GM12801 (cell line): Measurements from ENCODE around the gene CDYL2.

ENCODE experiments used
- TF ChIP-seq, protein P1 (sequence below): IDR thresholded peaks from one replicate; pipeline ENCODE4 v1.5.1; 2011; ENCODE audit warnings: control low read depth; ENCODE audit not compliant: insufficient read length; ENCODE audit errors: extremely low read depth

Gene CDYL2

DNA sequence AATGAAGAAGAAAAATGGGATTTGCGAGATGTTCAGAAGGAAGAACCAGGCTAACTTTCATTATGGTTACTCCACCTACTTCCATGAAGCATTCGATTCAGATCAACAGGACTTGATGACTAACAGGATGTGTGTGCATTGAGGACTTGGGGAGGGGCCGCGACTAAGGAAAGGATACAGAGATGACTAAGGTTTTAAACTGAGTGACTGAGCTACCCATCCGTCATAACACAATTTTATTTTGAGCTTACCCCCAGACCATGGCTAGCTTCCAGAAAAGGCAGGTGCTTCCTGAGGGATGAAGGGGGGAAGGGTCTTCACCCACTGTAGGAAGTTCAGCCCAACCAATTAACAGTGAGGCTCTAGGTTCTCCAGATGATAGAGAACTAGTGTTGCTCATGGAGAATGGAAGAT is 2.5 kb upstream of the CDYL2 start:
- TF ChIP-seq, protein P1, sequence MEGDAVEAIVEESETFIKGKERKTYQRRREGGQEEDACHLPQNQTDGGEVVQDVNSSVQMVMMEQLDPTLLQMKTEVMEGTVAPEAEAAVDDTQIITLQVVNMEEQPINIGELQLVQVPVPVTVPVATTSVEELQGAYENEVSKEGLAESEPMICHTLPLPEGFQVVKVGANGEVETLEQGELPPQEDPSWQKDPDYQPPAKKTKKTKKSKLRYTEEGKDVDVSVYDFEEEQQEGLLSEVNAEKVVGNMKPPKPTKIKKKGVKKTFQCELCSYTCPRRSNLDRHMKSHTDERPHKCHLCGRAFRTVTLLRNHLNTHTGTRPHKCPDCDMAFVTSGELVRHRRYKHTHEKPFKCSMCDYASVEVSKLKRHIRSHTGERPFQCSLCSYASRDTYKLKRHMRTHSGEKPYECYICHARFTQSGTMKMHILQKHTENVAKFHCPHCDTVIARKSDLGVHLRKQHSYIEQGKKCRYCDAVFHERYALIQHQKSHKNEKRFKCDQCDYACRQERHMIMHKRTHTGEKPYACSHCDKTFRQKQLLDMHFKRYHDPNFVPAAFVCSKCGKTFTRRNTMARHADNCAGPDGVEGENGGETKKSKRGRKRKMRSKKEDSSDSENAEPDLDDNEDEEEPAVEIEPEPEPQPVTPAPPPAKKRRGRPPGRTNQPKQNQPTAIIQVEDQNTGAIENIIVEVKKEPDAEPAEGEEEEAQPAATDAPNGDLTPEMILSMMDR = no peak

DNA sequence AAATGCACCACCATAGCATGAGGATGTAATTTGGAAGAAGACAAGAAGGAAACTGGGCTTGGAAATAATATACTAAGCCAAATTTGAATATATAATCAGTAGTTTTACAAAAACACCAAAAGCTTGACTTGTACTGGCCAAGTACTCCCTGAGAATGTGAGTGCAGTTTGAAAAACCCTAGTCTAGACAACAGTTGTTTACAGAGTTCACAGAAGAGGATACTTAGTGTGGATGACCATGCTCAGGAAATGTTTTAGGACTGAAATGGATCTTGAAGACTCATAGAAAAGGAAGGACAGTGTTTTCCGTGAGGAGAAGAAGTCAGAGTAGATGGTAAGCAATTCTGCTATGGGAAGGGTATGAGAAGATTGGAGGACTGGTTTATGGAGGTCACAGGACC is 1.9 kb upstream of the CDYL2 start:
- TF ChIP-seq, protein P1 = no peak

DNA sequence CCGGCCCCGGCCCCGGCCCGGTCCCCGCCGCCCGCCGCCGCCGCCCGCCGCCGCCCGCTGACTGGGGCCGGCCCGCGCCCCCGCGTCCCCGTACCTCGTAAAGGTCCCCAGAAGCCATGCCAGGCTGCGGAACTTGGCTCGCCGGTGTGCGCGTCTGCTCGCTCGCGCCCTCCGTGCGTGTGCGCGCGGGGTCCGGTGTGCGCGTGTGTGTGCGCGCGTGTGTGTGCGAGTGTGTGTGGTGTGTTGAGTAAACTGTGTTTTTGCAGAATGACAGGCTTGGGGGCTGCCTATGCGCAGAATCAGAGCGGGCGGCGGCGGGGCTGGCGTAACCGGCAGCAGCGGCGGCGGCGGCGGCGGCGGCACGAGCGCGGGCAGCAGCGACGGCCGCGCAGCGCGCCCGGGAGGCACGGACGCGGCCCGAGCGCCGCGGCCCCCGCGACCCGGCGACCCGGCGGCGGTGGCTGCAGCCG is 307 bp downstream of the CDYL2 start:
- TF ChIP-seq, protein P1 = no peak

DNA sequence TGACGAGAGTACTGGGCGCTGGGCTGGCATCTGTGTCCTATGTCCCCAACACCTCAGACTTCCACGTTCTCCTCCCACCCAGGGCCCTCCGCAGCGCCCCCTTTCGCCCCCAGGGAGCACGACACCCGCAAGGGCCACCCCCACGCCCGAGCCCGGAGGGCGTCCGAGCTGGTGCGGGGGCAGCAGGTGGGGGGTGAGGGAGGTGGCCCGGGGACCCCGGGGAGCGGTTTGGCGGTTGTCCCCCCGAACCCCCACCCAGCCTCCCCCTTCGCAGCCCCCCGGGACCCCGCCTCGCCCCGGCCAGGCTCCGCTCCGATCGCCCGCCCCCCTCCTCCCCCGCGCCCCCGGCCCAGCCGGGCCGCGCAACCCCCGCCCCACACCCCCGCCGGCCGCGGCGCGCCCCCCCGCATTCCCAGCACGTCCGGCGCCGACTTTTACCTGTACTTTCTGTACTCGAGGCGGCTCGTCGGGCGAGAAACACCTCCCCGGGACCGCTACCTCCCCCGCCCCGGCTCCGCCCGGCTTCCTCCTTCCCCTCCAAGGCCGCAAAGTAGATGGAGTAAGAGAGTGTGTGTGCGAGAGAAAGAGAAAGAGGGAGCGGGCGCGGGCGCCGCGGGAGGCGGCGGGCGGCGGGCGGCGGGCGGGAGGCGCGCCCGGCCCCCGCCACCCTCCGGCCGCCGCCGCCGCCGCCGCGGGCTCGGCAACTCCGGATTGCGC is 901 bp downstream of the CDYL2 start:
- TF ChIP-seq, protein P1 = no peak

DNA sequence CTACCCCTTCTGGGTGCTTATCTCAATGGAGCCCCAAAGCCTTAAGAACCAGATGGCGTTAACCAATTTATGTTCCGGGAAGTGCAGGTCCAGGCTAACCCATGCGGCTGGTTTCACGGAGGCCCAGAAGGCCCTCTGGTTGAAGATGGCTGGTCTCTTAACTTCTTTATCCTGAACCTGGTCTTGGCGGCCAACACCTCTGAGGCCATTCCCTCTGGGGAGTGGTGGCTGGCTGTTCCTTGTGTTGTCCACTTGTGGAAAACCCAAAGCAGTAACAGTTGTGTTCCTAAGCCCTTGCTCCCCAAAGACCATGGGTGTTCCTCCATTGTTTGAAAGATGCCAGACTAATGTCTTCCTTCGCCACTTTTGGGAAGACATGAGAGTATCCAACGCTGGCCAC is 1.5 kb downstream of the CDYL2 start:
- TF ChIP-seq, protein P1 = no peak

DNA sequence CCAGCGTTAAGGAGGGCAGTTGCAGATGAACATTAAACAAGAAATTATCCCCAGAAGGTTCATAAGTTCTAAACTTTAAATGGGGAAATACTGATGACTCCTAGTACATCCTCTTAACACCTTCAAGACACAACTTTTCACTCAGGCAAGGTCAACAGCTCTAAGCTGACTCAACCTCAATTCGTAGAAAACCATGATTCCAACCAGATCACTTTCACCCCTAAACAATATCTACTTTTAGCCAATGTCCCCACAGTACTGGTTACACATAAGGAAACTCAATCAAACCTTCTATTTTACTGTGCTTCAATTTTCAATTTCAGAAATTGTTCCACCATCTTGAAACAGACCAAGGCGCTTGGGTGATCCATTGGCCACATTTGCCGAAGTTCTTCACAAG is 2.3 kb downstream of the CDYL2 start:
- TF ChIP-seq, protein P1 = no peak

DNA sequence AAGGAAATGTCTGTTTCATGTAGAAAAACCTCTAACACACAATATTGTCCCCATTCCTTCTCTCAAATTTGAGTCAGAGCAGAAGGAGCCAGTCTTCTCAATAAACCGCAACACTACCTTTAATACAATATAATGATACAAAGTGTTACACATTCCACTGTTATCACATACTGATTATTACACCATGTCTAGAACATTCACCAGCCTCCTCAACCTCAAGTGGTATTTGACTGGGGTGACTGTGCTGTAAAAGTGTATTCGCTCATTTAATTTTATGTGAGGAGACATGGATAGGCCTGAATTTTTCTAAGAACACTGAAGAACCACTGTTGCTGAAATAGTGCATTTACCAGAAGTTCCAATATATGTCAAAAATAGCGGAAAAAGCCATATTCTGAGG is 10.3 kb downstream of the CDYL2 start:
- TF ChIP-seq, protein P1 = no peak
